GM21526 (cell line): ENCODE results near the gene FAM204A.

Experiments
- ATAC-seq: cut with Tn5 transposase; IDR thresholded peaks from one replicate; pipeline ENCODE4 v1.9.1; 2021; ENCODE audit warnings: moderate library complexity; ENCODE audit not compliant: unreplicated experiment, low FRiP score

The FAM204A gene

GRCh38 chr10:118287076-118287806 lies 54.9 kb downstream of the FAM204A start:
- ATAC-seq = no peak

GRCh38 chr10:118286051-118286838 lies 55.9 kb downstream of the FAM204A start:
- no peak for ATAC-seq

GRCh38 chr10:118282670-118283069 lies 59.5 kb downstream of the FAM204A start:
- no peak for ATAC-seq

- ATAC-seq = no peak
These were observed 63.5 kb downstream of the FAM204A start for GRCh38 chr10:118278649-118279048.

- no peak for ATAC-seq
These were observed 64.3 kb downstream of the FAM204A start for GRCh38 chr10:118277871-118278270.

GRCh38 chr10:118276727-118277126 lies 65.4 kb downstream of the FAM204A start:
- ATAC-seq = no peak

- no peak for ATAC-seq
These were observed 65.9 kb downstream of the FAM204A start for GRCh38 chr10:118276204-118276603.

GRCh38 chr10:118273662-118274061 lies 68.5 kb downstream of the FAM204A start:
- no peak for ATAC-seq

- no peak for ATAC-seq
These were observed 69.4 kb downstream of the FAM204A start for GRCh38 chr10:118272767-118273166.

- ATAC-seq = no peak
These were observed 69.9 kb downstream of the FAM204A start for GRCh38 chr10:118272149-118272721.

- ATAC-seq = no peak
These were observed 70.5 kb downstream of the FAM204A start for GRCh38 chr10:118271671-118272070.

GRCh38 chr10:118266098-118266748 lies 75.9 kb downstream of the FAM204A start:
- ATAC-seq = no peak

- no peak for ATAC-seq
These were observed 77.2 kb downstream of the FAM204A start for GRCh38 chr10:118264838-118265470.

- ATAC-seq = no peak
These were observed 77.9 kb downstream of the FAM204A start for GRCh38 chr10:118264252-118264651.

GRCh38 chr10:118262538-118262937 lies 79.6 kb downstream of the FAM204A start:
- no peak for ATAC-seq

- no peak for ATAC-seq
These were observed 82.7 kb downstream of the FAM204A start for GRCh38 chr10:118259288-118259906.

GRCh38 chr10:118258285-118258684 lies 83.8 kb downstream of the FAM204A start:
- no peak for ATAC-seq

GRCh38 chr10:118256825-118257570 lies 85.1 kb downstream of the FAM204A start:
- no peak for ATAC-seq

GRCh38 chr10:118256209-118256608 lies 85.9 kb downstream of the FAM204A start:
- no peak for ATAC-seq
